GM21786 (cell line): ENCODE data around the gene CASP9.
"Not testable (repeated sequence)": the region's sequence is repeated elsewhere in the genome, so short reads cannot be mapped to it uniquely, and the experiment has no call there.

Source experiments
- ATAC-seq: cut with Tn5 transposase; IDR thresholded peaks from one replicate; pipeline ENCODE4 v1.9.1; 2021; ENCODE audit not compliant: unreplicated experiment

Gene CASP9

DNA sequence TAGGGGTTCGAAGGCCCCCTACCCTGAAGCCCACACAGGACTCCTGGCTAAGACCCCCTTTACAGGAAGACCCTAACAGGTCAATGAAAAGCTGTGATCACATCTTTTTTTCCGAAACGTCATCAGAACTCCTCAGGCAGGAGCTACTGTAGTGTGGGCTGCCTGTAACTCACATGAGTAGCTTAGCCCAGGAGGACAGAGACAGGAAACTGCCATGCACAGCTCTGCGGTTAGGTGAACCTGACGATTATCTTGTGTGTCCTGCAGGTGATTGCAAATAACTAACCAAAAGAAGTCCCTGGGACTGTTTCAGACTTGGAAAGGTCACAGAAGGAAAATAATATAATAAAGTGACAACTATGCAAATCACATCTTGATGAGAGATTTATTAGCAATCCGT is 52.3 kb downstream of the CASP9 start:
- not testable (repeated sequence) for ATAC-seq

GRCh38 chr1:15471067-15471466 is 52.9 kb downstream of the CASP9 start:
- not testable (repeated sequence) for ATAC-seq

- not testable (repeated sequence) for ATAC-seq
Observed at GRCh38 chr1:15469821-15470448, 54.1 kb downstream of the CASP9 start.

GRCh38 chr1:15469361-15469760 is 54.7 kb downstream of the CASP9 start:
- ATAC-seq, result no peak

DNA sequence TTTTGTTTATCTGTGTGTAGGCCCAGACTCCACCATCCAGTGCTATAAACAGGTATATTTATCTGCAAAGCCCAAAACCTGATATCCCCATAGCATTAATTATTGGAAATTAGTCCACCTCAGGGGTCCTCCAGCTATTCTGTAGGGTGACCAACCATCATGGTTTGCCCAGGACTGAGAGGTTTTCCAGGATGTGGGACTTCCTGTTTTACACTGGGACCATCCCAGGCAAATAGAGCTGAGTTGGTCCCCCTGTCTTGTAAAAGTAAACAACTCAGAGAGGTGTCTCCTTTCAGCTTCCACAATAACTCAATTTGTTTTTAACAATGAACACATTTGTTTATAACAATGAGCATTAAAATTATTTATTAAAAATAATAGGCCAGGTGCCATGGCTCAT is 55.9 kb downstream of the CASP9 start:
- no peak for ATAC-seq

DNA sequence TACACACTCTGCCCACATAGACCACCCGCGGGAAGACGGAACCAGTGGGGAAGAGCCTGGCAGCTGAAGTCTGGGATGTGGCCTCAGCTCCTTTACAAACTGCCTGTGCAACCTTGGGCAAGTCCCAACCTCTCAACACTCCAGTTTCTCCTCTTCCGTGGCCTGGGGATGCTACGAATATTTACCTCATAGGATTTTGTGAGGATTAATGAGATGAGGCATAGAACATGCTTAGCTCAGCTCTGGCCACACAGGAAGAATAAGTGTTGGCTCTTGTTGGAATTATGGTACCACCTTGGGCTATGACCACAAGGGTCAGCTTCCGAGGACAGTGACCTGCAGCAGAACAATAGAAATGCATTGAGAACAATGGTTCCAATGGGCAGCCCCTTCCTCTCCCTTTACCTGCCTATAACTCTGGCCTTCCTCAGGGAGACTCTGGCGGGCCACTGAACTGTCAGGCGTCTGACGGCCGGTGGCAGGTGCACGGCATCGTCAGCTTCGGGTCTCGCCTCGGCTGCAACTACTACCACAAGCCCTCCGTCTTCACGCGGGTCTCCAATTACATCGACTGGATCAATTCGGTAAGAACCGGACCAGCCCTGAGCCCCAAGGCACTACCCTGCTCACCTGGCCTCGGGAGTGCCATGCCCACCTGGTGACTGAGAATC is 56.9 kb downstream of the CASP9 start:
- not testable (repeated sequence) for ATAC-seq

GRCh38 chr1:15465674-15466073 is 58.3 kb downstream of the CASP9 start:
- ATAC-seq, result no peak

DNA sequence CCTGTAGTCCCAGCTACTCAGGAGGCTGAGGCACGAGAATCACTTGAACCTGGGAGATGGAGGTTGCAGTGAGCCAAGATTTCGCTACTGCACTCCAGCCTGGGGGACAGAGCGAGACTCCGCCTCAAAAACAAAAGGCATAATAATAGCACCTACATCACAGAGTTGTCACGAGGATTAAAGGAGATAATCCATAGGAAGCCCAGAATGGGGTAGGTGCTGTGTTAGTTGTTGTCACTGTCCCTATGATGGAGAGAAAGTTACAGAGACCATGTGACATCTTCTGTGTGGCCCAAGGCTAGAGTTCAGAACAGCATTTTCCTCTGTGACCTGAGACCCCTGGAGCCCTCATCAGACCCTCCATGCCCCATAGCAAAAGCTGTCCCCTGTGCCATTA is 60.1 kb downstream of the CASP9 start:
- not testable (repeated sequence) for ATAC-seq

GRCh38 chr1:15463064-15463800 is 60.8 kb downstream of the CASP9 start:
- not testable (repeated sequence) for ATAC-seq

DNA sequence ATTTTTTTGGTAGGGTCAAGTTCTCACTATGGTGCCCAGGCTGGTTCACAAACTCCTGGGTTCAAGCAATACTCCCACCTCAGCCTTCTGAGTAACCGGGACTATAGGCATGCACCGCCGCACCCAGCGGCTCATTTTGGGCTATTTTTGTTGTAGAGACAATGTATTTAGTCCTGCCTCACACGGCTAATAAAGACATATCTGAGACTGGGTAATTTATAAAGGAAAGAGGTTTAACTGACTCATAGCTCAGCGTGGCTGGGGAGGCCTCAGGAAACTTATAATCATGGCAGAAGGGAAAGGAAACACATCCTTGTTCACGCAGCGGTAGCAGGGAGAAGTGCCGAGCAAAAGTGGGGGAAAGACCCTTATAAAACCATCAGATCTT is 63.3 kb downstream of the CASP9 start:
- no peak for ATAC-seq

- ATAC-seq, result no peak
Observed at GRCh38 chr1:15459771-15460707, 64.0 kb downstream of the CASP9 start.

DNA sequence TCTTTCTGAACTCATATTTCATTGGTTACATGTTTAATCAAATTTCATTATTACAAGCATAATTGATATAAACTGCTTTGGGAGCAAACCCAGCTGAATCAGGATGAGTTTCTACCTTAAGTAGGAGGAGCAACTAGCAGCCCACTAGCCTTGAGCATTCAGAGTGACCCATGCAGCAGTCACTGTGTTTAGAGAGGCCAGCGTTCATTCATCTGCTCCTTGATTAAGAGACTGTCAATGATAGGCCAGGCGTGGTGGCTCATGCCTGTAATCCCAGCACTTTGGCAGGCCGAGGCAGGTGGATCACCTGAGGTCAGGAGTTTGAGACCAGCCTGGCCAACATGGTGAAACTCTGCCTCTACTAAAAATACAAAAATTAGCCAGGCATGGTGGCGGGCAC is 65.6 kb downstream of the CASP9 start:
- ATAC-seq, result not testable (repeated sequence)

GRCh38 chr1:15457585-15457984 is 66.4 kb downstream of the CASP9 start:
- no peak for ATAC-seq

- ATAC-seq, result no peak
Observed at GRCh38 chr1:15456313-15456954, 67.6 kb downstream of the CASP9 start, which contains the start of gene CELA2A. Gene CELA2A, plus strand, starts transcription at chr1:15456732. Its CDS starts 22 bp downstream, at chr1:15456754.

GRCh38 chr1:15455522-15455921 is 68.5 kb downstream of the CASP9 start:
- ATAC-seq, result no peak

GRCh38 chr1:15454256-15454655 is 69.8 kb downstream of the CASP9 start:
- no peak for ATAC-seq

GRCh38 chr1:15453734-15454133 is 70.3 kb downstream of the CASP9 start:
- no peak for ATAC-seq

DNA sequence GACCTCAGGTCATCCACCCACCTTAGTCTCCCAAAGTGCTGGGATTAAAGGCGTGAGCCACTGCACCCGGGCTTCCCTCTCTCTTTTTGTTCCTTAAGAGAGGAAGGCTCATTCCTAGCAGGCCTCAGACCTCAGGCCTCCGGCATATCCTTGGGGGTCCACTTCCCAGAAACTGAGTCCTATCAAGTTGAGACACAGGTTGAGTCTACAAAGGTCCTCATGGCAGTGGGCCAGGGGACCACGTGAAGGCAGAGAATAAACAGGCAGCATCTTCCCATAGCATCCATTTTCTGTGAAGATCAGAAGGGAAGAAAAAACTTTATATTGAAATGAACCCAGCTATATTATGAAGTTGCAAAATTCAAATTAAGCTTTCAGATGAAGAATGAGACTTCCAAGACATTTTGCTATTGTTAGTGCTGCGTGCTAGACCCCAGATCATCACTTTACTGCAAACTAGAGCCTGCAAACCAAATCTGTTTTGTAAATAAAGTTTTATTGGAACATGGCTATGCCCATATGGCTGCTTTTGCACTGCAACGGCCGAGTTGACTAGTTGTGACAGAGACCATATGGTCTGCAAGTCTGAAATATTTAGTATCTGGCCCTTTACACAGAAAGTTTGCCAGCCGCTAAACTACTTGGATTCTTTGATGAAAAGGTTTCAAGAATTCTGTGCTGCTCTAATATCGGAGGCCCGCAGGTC is 71.0 kb downstream of the CASP9 start:
- no peak for ATAC-seq

- ATAC-seq, result no peak
Observed at GRCh38 chr1:15452216-15452615, 71.8 kb downstream of the CASP9 start.
